A549 (cell line): ENCODE measurements around the gene UBP1. TPM values are rescaled to one million over a fixed set of nuclear protein-coding genes. Genes with fewer than 3 reads are reported as not detected.
"Not testable (repeated sequence)": the region's sequence is repeated elsewhere in the genome, so short reads cannot be mapped to it uniquely, and the experiment has no call there.

Experiments
- ATAC-seq, 2 experiments: fragments of 200-7000 bp in 1 of 2; fragments of >200 bp in 1 of 2; cut with Nextera tagmentation in 1 of 2; cut with Tn5 transposase in 1 of 2; 3 replicates each; pipeline versions ENCODE4 v1.8.0 to v1.9.1; 2018 to 2020; ENCODE audit warnings: mild to moderate bottlenecking in 1 of 2, moderate library complexity in 1 of 2
- CTCF ChIA-PET: fragments of 300-600 bp; sonication (Branson Sonifier 250); formaldehyde crosslinking; extraction: SDS; loops from one replicate; lab custom pipeline; 2021; ENCODE audit warnings: antibody characterized with exemption, inconsistent platforms; lab: Yijun Ruan, JAX
- POLR2A ChIA-PET: fragments of 350-600 bp; formaldehyde crosslinking; extraction: SDS; loops from one replicate; lab custom pipeline; 2021; ENCODE audit warnings: antibody characterized with exemption, inconsistent platforms; lab: Yijun Ruan, JAX
- DNase-seq, 2 experiments: peaks; one replicate each; pipeline versions ENCODE4 v3.0.0 to v3.0.0-alpha.2; 2011 to 2016; ENCODE audit warnings: low read depth in 1 of 2, low spot score in 1 of 2
- FAIRE-seq: peaks from 2 replicates; lab custom pipeline; 2011; peaks lifted over from hg19 to GRCh38; lab: Jason Lieb, UNC
- H3K27ac ChIP-seq, 2 experiments: fragments of >200 bp; sonication (Bioruptor Twin); formaldehyde crosslinking; 3 replicates each; pipeline ENCODE4 v1.5.1; 2016 to 2017
- H3K4me1 ChIP-seq: fragments of >200 bp; sonication (Bioruptor Twin); formaldehyde crosslinking; 3 replicates; pipeline ENCODE4 v1.6.1; 2016
- H3K4me2 ChIP-seq: fragments of >200 bp; sonication (Bioruptor Twin); formaldehyde crosslinking; 3 replicates; pipeline ENCODE4 v1.6.1; 2016
- H3K4me3 ChIP-seq: fragments of >200 bp; sonication (Bioruptor Twin); formaldehyde crosslinking; 3 replicates; pipeline ENCODE4 v1.5.1; 2016
- H3K9me3 ChIP-seq: fragments of >200 bp; sonication (Bioruptor Twin); formaldehyde crosslinking; 3 replicates; pipeline ENCODE4 v1.6.1; 2016
- ATOH8 ChIP-seq: fragments of 250-450 bp; sonication (Bioruptor Pico); IDR thresholded peaks from 2 replicates; pipeline ENCODE4 v1.5.0; 2020; ENCODE audit warnings: low read depth, mild to moderate bottlenecking, moderate library complexity
- FOXS1 ChIP-seq: fragments of 250-450 bp; sonication (Bioruptor Pico); IDR thresholded peaks from 2 replicates; pipeline ENCODE4 v1.5.0; 2020; ENCODE audit warnings: mild to moderate bottlenecking, moderate library complexity
- HMGXB4 ChIP-seq: fragments of 250-450 bp; sonication (Bioruptor Pico); IDR thresholded peaks from 2 replicates; pipeline ENCODE4 v1.5.0; 2021; ENCODE audit warnings: mild to moderate bottlenecking, moderate library complexity, borderline replicate concordance
- HOXB13 ChIP-seq: fragments of 250-450 bp; sonication (Bioruptor Pico); IDR thresholded peaks from 2 replicates; pipeline ENCODE4 v1.5.0; 2020; ENCODE audit warnings: low read depth, mild to moderate bottlenecking, moderate library complexity
- HOXB5 ChIP-seq: fragments of 250-450 bp; sonication (Bioruptor Pico); IDR thresholded peaks from 2 replicates; pipeline ENCODE4 v1.5.0; 2020; ENCODE audit warnings: mild to moderate bottlenecking, moderate library complexity
- KDM1A ChIP-seq: fragments of 200-600 bp; sonication (generic); IDR thresholded peaks from 2 replicates; pipeline ENCODE4 v1.6.1; 2016; ENCODE audit warnings: low read depth, mild to moderate bottlenecking
- MAX ChIP-seq: IDR thresholded peaks from 2 replicates; pipeline ENCODE4 v1.6.1; 2012
- PHF8 ChIP-seq: fragments of 200-600 bp; sonication (generic); IDR thresholded peaks from 2 replicates; pipeline ENCODE4 v1.6.1; 2016; ENCODE audit warnings: low read depth, mild to moderate bottlenecking, antibody characterized with exemption, moderate library complexity, borderline replicate concordance
- POLR2A ChIP-seq: IDR thresholded peaks from 2 replicates; pipeline ENCODE4 v1.6.1; 2012; ENCODE audit warnings: mild to moderate bottlenecking, low read length
- RCOR1 ChIP-seq: fragments of 150-350 bp; IDR thresholded peaks from 2 replicates; pipeline ENCODE4 v1.6.1; 2014; ENCODE audit warnings: antibody characterized with exemption, low read length, low read depth
- REST ChIP-seq: fragments of 200-600 bp; sonication (generic); IDR thresholded peaks from 2 replicates; pipeline ENCODE4 v1.6.1; 2016; ENCODE audit warnings: antibody characterized with exemption, mild to moderate bottlenecking, moderate library complexity
- RFX5 ChIP-seq: fragments of 450-650 bp; IDR thresholded peaks from 2 replicates; pipeline ENCODE4 v1.7.1; 2014; ENCODE audit warnings: antibody characterized with exemption, mild to moderate bottlenecking, moderate library complexity
- RNF2 ChIP-seq: fragments of 200-600 bp; sonication (generic); IDR thresholded peaks from 2 replicates; pipeline ENCODE4 v1.6.1; 2016; ENCODE audit warnings: low read depth, mild to moderate bottlenecking, antibody characterized with exemption, moderate library complexity, borderline replicate concordance
- USF2 ChIP-seq: fragments of 450-650 bp; IDR thresholded peaks from 2 replicates; pipeline ENCODE4 v1.6.1; 2014; ENCODE audit warnings: antibody characterized with exemption
- ZC3H11A ChIP-seq: fragments of 450-650 bp; IDR thresholded peaks from 2 replicates; pipeline ENCODE4 v1.6.1; 2014; ENCODE audit warnings: antibody characterized with exemption, mild to moderate bottlenecking
- ZFP36 ChIP-seq: fragments of 450-650 bp; IDR thresholded peaks from 2 replicates; pipeline ENCODE4 v1.6.1; 2014; ENCODE audit warnings: borderline replicate concordance; ENCODE audit not compliant: partially characterized antibody
- ZSCAN20 ChIP-seq: fragments of 250-450 bp; sonication (Bioruptor Pico); IDR thresholded peaks from 2 replicates; pipeline ENCODE4 v1.8.0; 2022; ENCODE audit warnings: mild to moderate bottlenecking, moderate library complexity
- WGBS: methylation state at CpG from one replicate; pipeline ENCODE4 v1.1.6; 2017; ENCODE audit errors: missing lambda C conversion rate; 5-methylcytosine and 5-hydroxymethylcytosine counted together
- polyA plus RNA-seq, 4 experiments: library from polyadenylated mRNA; depleted of rRNA in 3 of 4; stranded (reverse); fragments of >200 nt; fragmentation: RNase III in 1 of 4; extraction: RNeasy Plus Mini Kit Qiagen cat#74134 plus additional on column Dnase treatment in 1 of 4; gene quantifications; 2 replicates in 3 of 4; 3 replicates in 1 of 4; pipeline ENCODE4 v1.2.3, GENCODE V29; 2011 to 2017

UBP1 gene
- polyA plus RNA-seq, 2 of the 4 experiments (the other 2 are of a cell fraction) = 48.6 to 92.5 TPM

GRCh38 chr3:33453331-33453761 is 13.1 kb upstream of the UBP1 start:
- no peak for TF ChIP-seq HOXB13 (CRISPR knock-in tag)
- no peak for TF ChIP-seq PHF8
- no peak for TF ChIP-seq POLR2A
- TF ChIP-seq HMGXB4 = no peak
- TF ChIP-seq ZFP36 = no peak
- TF ChIP-seq RNF2 = no peak
- TF ChIP-seq ZC3H11A = no peak
- TF ChIP-seq REST = no peak
- no peak for TF ChIP-seq RCOR1
- TF ChIP-seq MAX = no peak
- TF ChIP-seq USF2 = no peak
- TF ChIP-seq FOXS1 (CRISPR knock-in tag) = no peak
- TF ChIP-seq RFX5 = no peak
- TF ChIP-seq KDM1A = no peak
- no peak for TF ChIP-seq ZSCAN20 (CRISPR knock-in tag)
- no peak for TF ChIP-seq ATOH8 (CRISPR knock-in tag)
- TF ChIP-seq HOXB5 = no peak
- POLR2A ChIA-PET = no interaction called here
- Histone ChIP-seq H3K4me2 (no peak overlapping the region), H3K4me3 (no peak overlapping the region), H3K4me1 (no peaks in the 10 kb centered on the region), H3K9me3 (peaks cover 4% of the 10 kb centered on the region; the same call in 1 of the 3 replicates), H3K27ac (no peak overlapping the region)
- FAIRE-seq (no peak), ATAC-seq (no peak), DNase-seq (no peak)
- 86% methylated on average over 14 of the region's 19 CpGs for whole genome bisulfite sequencing
- CTCF ChIA-PET = interaction anchor here (1.3 kb wide), 1 partner anchor 13 kb away, joined by 3 read pairs; no protein-coding TSS in a partner anchor

- ATAC-seq, H3K27ac ChIP-seq, FAIRE-seq, H3K4me2 ChIP-seq, H3K4me1 ChIP-seq, CTCF ChIA-PET, H3K4me3 ChIP-seq, DNase-seq, POLR2A ChIA-PET, H3K9me3 ChIP-seq: not testable (repeated sequence)
- 69% methylated on average over 1 of the region's 1 CpG for WGBS
These were observed 11.8 kb upstream of the UBP1 start for GRCh38 chr3:33451994-33452393.
